ENCODE measurements around the gene ITPRID1.

Gene ITPRID1

DNA sequence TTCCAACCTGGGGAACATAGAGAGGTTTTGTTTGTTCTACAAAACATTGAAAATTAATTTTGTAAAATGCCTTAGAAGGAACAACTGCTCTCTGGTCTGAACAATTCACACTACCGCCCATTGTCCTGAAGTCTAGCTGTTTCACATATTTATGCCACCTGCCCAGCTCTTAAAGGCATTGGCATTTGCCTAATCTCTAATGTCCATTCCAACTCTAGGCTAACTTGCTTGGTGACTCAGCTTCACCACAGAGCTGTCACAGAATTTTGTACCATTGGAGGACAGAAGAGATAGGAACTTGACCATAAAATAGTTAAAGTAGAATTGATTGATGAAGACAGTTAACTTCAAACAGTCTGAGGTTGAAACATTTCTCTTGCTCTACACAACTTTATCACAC, 119.6 kb downstream of the ITPRID1 start:
- no peak for DNase-seq (ENCODE audit: low spot score)

GRCh38 chr7:31633894-31634494, 120.1 kb downstream of the ITPRID1 start:
- peak; percentile 40 for DNase-seq (ENCODE audit: low spot score)

DNA sequence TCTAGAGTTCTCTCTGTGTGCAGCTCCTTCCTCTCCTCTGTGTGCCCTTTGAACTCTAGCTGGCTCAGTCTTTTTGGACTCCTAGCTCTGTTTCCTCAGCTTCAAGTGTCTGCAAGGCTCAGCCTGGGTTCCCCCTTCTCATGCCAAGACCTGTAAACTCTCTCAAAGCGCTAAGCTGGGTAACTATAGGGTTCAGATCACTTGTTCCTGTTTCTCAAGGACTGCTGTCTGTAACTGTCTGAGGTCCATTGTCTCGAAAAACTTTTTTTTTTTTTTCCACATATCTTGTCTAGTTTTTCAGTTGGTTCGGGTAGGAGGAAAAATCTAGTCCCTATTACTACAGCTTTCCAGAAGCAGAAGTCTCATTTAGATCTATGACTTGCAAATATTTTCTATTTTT, 126.5 kb downstream of the ITPRID1 start:
- no peak for DNase-seq (ENCODE audit: low spot score)

DNA sequence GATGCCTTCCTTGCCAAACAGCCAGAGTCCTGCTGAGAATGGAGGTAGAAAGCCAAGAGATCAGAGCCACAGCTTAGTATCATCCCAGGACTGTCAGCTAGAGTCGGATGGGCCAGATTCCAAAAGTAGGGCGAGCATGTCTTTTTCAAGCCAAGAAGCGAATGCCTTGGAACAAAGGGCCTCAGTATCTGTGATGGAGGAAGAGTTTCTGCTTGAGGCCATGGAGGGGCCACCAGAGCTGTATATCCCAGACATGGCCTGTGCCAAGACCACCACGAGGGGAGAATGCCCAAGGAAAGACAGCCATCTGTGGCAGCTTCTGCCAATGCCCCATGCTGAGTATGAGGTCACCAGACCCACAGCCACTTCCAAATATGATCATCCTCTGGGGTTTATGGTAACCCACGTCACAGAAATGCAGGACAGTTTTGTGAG, 128.8 kb downstream of the ITPRID1 start:
- DNase-seq (ENCODE audit: low spot score): no peak

GRCh38 chr7:31646942-31647341, 133.1 kb downstream of the ITPRID1 start:
- no peak for DNase-seq (ENCODE audit: low spot score)

- no peak for DNase-seq (ENCODE audit: low spot score)
Measured at GRCh38 chr7:31647511-31647910, 133.6 kb downstream of the ITPRID1 start.

DNA sequence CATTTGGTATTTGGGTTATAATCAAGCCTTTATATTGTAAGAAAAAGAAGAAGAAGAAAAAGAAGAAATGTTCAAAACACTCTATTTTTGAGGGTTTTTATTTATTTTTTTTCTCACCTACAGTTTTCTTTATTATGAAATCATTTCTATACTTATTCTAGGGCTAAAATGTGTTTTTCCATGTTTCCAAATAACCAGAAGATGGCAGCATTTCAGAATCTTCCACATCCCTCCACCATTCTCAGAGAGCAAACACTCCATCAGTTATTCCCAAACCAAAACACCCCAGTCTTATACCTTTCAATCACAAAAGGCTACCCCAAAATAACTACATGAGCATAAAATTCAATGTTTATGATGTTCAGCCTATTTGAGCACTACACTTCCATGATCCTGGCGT, 134.4 kb downstream of the ITPRID1 start:
- no peak for DNase-seq (ENCODE audit: low spot score)

- no peak for DNase-seq (ENCODE audit: low spot score)
Measured at GRCh38 chr7:31648880-31649279, 135.0 kb downstream of the ITPRID1 start.

DNA sequence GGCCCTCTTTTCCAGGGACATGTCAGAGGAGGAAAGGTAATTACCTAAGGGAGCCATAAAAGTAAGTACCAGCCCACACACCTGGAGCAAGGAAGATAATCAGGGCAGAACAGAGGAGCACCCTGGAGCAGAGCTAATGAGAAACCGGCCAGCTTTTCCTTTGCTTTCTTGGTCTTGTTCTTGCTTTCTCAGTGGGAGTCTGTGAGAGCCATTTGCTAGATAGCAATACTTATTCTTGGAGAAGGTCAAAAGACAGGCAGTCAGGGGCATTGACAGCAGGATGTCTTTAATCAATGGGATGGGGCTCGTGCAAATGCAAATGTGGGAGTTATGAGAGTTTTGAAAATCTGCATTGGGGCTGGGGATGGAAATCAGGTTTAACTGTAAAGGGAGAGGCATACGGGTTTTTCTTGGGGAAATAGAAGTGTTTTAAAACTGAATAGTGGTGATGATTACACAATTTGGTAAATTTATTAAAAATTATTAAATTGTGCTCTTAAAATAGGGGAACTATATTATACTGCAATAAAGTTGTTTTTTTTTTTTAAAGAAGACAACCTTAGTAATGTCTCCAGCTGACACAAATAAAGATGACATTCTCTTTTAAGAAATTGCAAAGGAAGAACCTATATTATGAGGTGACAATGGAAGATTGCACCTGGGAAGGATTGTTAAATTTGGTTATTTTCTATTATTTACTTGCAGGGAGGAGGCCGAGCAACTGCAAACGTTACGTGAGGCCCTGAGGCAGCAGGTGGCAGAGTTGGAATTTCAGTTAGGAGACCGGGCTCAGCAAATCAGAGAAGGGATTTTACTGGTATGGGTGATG, 137.6 kb downstream of the ITPRID1 start:
- no peak for DNase-seq (ENCODE audit: low spot score)

- no peak for DNase-seq (ENCODE audit: low spot score)
Measured at GRCh38 chr7:31652063-31652326, 138.1 kb downstream of the ITPRID1 start.

GRCh38 chr7:31663072-31663471, 149.2 kb downstream of the ITPRID1 start:
- DNase-seq (ENCODE audit: low spot score): no peak

- DNase-seq (ENCODE audit: low spot score): no peak
Measured at GRCh38 chr7:31664890-31665289, 151.0 kb downstream of the ITPRID1 start.

- DNase-seq (ENCODE audit: low spot score): no peak
Measured at GRCh38 chr7:31665546-31665945, 151.7 kb downstream of the ITPRID1 start.

DNA sequence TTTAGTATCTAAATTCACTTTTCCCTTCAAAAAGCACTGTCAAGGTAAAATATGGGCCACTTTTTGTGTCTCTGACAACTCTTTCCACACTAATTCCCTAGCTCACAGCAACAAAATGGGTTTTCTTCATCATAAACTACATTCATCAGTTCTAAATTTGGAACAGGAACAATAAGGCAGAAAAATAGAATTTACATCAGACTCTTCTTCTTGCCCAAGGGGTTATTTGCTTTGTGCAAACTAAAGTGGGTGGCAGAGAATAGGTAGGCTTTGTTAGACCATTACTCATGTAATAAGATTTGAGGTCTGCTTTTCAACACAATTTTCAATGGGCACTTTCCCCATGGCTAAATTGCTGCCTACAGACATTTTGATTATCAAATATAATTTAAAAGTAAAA, 155.6 kb downstream of the ITPRID1 start:
- DNase-seq (ENCODE audit: low spot score): no peak

- no peak for DNase-seq (ENCODE audit: low spot score)
Measured at GRCh38 chr7:31679574-31680305, 165.8 kb downstream of the ITPRID1 start.

GRCh38 chr7:31683445-31684225, 169.7 kb downstream of the ITPRID1 start:
- peak; percentile 15 for DNase-seq (ENCODE audit: low spot score)

GRCh38 chr7:31687024-31687748, 173.3 kb downstream of the ITPRID1 start, which contains the start of gene PPP1R17:
TSS of gene PPP1R17 (plus strand) at chr7:31687215. CDS start at chr7:31692442, 5,227 bp downstream.
- peak; percentile 55 for DNase-seq (ENCODE audit: low spot score)

- no peak for DNase-seq (ENCODE audit: low spot score)
Measured at GRCh38 chr7:31688372-31688771, 174.5 kb downstream of the ITPRID1 start.

DNA sequence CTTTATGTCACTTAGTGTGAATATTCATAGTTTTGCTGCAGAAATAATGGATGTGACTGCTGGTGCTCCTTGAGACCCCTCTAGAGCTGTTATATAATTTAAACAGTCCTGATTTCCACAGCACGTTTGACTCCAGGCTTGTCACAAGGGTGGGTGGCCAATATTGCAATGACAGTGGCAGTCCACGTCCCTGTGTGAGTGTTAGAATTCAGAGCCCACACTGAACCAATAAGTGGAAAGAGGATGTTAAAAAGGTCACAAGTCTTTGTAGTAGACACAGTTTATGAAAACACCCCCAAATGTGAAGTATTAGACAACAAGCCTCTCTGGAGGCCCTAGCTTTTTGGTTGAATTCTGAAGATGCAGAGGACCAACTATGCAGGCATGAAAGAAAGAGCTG, 175.1 kb downstream of the ITPRID1 start:
- no peak for DNase-seq (ENCODE audit: low spot score)

GRCh38 chr7:31690935-31691334, 177.0 kb downstream of the ITPRID1 start:
- no peak for DNase-seq (ENCODE audit: low spot score)

- no peak for DNase-seq (ENCODE audit: low spot score)
Measured at GRCh38 chr7:31692451-31692850, 178.6 kb downstream of the ITPRID1 start.
